GM12874 (cell line): Measurements from ENCODE around the gene TTLL1.

Experiments
- TF ChIP-seq, protein P1 (sequence below): IDR thresholded peaks from 2 replicates; pipeline ENCODE4 v1.5.1; 2011; ENCODE audit warnings: low read depth, mild to moderate bottlenecking, control low read depth, low read length, moderate library complexity; ENCODE audit not compliant: insufficient read depth

The TTLL1 gene

DNA sequence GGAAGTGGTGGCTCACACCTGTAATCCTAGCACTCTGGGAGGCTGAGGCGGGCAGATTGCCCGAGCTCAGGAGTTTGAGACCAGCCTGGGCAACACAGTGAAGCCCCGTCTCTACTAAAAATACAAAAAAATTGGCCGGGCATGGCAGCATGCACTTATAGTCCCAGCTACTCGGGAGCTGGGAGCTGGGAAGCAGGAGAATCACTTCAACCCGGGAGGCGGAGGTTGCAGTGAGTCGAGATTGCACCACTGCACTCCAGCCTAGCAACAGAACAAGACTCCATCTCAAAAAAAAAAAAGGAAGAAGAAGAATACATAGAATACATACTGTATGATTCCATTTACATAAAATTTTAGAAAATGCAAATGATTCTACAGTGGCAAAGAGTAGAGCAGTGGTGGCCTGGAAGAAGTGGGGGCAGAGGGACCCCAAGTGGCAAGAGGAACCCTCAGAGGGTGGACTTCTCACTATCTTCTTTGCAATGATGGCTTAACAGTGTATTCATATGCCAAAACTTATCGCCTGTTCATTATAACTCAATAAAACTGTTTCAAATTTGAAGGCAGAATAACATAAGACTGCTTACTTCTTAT, 96.2 kb downstream of the TTLL1 start:
- TF ChIP-seq, protein P1, sequence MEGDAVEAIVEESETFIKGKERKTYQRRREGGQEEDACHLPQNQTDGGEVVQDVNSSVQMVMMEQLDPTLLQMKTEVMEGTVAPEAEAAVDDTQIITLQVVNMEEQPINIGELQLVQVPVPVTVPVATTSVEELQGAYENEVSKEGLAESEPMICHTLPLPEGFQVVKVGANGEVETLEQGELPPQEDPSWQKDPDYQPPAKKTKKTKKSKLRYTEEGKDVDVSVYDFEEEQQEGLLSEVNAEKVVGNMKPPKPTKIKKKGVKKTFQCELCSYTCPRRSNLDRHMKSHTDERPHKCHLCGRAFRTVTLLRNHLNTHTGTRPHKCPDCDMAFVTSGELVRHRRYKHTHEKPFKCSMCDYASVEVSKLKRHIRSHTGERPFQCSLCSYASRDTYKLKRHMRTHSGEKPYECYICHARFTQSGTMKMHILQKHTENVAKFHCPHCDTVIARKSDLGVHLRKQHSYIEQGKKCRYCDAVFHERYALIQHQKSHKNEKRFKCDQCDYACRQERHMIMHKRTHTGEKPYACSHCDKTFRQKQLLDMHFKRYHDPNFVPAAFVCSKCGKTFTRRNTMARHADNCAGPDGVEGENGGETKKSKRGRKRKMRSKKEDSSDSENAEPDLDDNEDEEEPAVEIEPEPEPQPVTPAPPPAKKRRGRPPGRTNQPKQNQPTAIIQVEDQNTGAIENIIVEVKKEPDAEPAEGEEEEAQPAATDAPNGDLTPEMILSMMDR: no peak

DNA sequence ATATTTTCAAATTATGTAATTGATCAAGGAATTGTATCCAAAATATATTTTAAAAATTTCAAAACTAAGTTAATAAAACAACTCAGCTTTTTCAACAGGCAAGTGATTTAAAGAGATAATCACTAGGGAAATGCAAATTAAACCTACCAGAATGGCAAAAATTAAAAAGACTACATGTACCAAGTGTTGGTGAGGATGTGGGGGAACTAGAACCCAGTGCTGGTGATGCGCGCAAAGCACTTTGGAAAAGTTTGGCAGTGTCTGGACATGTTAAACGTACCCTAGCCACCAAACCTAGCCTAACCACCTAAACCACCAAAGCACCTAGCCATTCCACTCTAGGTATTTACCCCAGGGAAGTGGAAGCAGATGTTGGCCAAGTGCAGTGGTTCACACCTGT, 97.1 kb downstream of the TTLL1 start:
- TF ChIP-seq, protein P1: no peak

DNA sequence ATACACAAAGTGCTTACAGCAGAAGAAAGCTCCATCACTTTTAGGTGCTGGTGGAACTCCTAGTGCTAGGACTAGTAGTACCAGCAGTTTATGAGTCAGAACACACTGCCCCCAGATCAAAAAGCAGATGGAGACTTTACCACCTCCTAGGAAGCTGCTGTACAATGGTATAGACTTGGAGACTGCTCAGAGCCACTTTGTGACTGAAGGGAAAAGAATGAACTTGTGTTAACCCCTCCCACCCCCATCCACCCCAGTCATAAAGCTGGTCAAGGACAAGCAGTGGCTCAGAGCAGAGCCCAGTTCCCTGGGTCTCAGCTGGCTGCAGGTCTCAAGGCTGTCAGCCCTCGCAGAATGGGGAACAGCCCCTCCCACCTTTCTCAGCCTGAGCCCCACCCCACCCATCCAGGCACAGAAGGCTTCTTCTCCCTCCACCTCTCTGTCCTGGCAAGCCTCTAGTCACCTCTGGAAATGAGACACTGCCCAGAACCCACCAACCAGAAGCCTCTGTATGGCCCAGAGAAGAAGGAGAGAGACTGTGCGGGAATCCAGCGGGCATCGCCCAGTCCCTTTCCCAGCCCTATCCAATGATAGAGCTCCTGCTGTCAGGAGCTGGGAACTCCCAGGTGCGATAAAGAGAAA, 98.1 kb downstream of the TTLL1 start:
- TF ChIP-seq, protein P1: no peak

DNA sequence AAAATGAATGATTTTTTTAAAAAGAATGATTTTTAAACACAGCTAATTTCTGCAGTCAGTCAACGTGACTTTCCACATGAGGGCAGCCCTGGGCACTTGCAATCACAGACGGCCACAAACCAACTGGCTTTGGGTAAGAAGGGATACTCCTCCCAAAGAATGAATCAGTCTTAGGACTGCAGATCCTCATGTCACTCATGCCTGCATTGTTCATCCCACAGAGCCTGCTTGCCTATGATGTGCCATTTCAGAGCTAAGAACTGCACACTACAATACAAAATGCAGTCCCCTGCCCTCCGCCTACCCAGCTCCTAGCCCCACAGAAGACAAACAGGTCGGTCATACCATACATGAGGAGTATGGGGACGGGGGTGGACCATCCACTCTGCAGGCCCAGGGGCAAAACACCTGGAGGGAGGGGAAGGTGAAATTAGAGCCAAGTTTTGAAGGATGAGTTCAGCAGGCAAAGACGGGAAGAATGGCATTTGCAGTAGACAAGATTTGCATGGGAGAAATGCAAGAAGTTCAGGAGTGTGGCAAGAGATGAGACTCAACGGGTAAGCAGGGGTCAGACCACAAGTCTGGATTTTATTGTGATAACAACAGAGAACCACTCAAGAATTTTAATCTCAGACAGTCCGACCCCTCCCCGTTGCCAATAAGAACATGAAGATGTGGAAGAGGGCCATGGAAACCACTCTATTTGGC, 98.9 kb downstream of the TTLL1 start:
- TF ChIP-seq, protein P1: no peak
